OCI-LY7 (cell line): Measurements from ENCODE around the gene NKG7. TPM values are rescaled to one million over a fixed set of nuclear protein-coding genes. Genes with fewer than 3 reads are reported as not detected.

Experiments
- BruUV-seq: library from RNA; stranded (reverse); fragments of 400-500 nt; replicated peaks from 2 replicates; lab custom pipeline; 2021; lab: Mats Ljungman, UMichigan
- CTCF ChIA-PET: fragments of 300-600 bp; sonication (Branson Sonifier 250); formaldehyde crosslinking; loops from one replicate; lab custom pipeline; 2022; ENCODE audit warnings: antibody characterized with exemption; ENCODE audit not compliant: unreplicated experiment; lab: Charles Lee
- POLR2A ChIA-PET: fragments of 300-600 bp; sonication (Branson Sonifier 250); formaldehyde crosslinking; loops from one replicate; lab custom pipeline; 2022; ENCODE audit warnings: antibody characterized with exemption; lab: Charles Lee
- DNase-seq: peaks from one replicate; pipeline ENCODE4 v3.0.0-alpha.2; 2015; ENCODE audit warnings: low spot score
- H2AFZ ChIP-seq: fragments of 200-600 bp; sonication (generic), shearing (Covaris generic); 2 replicates; pipeline ENCODE4 v1.6.1; 2014; ENCODE audit warnings: mild to moderate bottlenecking, antibody characterized with exemption, low read length, moderate library complexity
- H3K27ac ChIP-seq: fragments of 200-600 bp; sonication (generic); 2 replicates; pipeline ENCODE4 v1.5.1; 2014; ENCODE audit warnings: mixed run types, low read depth, mild to moderate bottlenecking, moderate library complexity, low read length, inconsistent platforms; ENCODE audit not compliant: poor library complexity, severe bottlenecking
- H3K36me3 ChIP-seq: fragments of 200-600 bp; sonication (generic); 2 replicates; pipeline ENCODE4 v1.6.1; 2014; ENCODE audit warnings: mild to moderate bottlenecking, antibody characterized with exemption, low read length, moderate library complexity, mixed read lengths; ENCODE audit not compliant: insufficient read depth
- H3K4me1 ChIP-seq: fragments of 200-600 bp; sonication (generic); 2 replicates; pipeline ENCODE4 v1.5.1; 2014; ENCODE audit warnings: mild to moderate bottlenecking, low read length; ENCODE audit not compliant: insufficient read depth, poor library complexity, severe bottlenecking
- H3K4me2 ChIP-seq: fragments of 200-600 bp; sonication (generic); 2 replicates; pipeline ENCODE4 v1.6.1; 2014; ENCODE audit warnings: mild to moderate bottlenecking, low read length
- H3K4me3 ChIP-seq: fragments of 200-600 bp; sonication (generic); 2 replicates; pipeline ENCODE4 v1.5.1; 2014; ENCODE audit warnings: mild to moderate bottlenecking, low read depth, low read length; ENCODE audit not compliant: poor library complexity, severe bottlenecking
- H3K79me2 ChIP-seq: fragments of 200-600 bp; sonication (generic); 2 replicates; pipeline ENCODE4 v1.6.1; 2016; ENCODE audit warnings: low read depth, mild to moderate bottlenecking, low read length, moderate library complexity, mixed read lengths; ENCODE audit not compliant: insufficient read depth
- H3K9me2 ChIP-seq: fragments of 200-600 bp; sonication (generic); 2 replicates; pipeline ENCODE4 v1.6.1; 2016; ENCODE audit warnings: mild to moderate bottlenecking, low read length, mixed read lengths; ENCODE audit not compliant: insufficient read depth
- H3K9me3 ChIP-seq: fragments of 200-600 bp; sonication (generic); 2 replicates; pipeline ENCODE4 v1.6.1; 2014; ENCODE audit warnings: mild to moderate bottlenecking, mixed run types, low read length, mixed read lengths
- H4K20me1 ChIP-seq: fragments of 200-600 bp; sonication (generic); 2 replicates; pipeline ENCODE4 v1.6.1; 2014; ENCODE audit warnings: mild to moderate bottlenecking, antibody characterized with exemption, low read length, moderate library complexity, mixed read lengths; ENCODE audit not compliant: insufficient read depth
- CTCF ChIP-seq: fragments of 200-600 bp; sonication (generic); conservative IDR thresholded peaks from 2 replicates; pipeline ENCODE4 v1.5.1; 2014; ENCODE audit warnings: mild to moderate bottlenecking, antibody characterized with exemption, low read length, moderate library complexity, mixed read lengths
- EZH2phosphoT487 ChIP-seq: fragments of 200-600 bp; sonication (generic); IDR thresholded peaks from 2 replicates; pipeline ENCODE4 v1.6.1; 2018; ENCODE audit warnings: low read depth, borderline replicate concordance, mild to moderate bottlenecking, mixed run types, antibody characterized with exemption, low read length, moderate library complexity, mixed read lengths
- intact Hi-C: fragments of 100-400 bp; cut with micrococcal nuclease; formaldehyde crosslinking; loops from one replicate; pipeline ENCODE4 v1.10.0; 2022; ENCODE audit not compliant: unreplicated experiment
- total RNA-seq, 2 experiments: library from RNA; depleted of rRNA in 1 of 2; stranded (reverse); fragments of >200 nt in 1 of 2; shearing (Covaris generic) in 1 of 2; gene quantifications; 2 replicates each; pipeline ENCODE4 v1.2.3, GENCODE V29; 2014 to 2022

NKG7 gene
- total RNA-seq, 2 experiments from 2014 or later, result not detected

GRCh38 chr19:51351266-51351990 lies 21.0 kb downstream of the NKG7 start:
- no peak overlapping the region for H2AFZ ChIP-seq
- ChIA-PET POLR2A (no interaction called here), CTCF (no interaction called here)
- H3K9me3 ChIP-seq, result no peaks in the 10 kb centered on the region
- no peak overlapping the region for H3K4me2 ChIP-seq
- TF ChIP-seq CTCF, result no peak
- TF ChIP-seq EZH2phosphoT487, result no peak
- H3K4me3 ChIP-seq, result no peak overlapping the region
- no peak overlapping the region for H3K27ac ChIP-seq
- no peaks in the 10 kb centered on the region for H3K36me3 ChIP-seq
- H4K20me1 ChIP-seq, result no peaks in the 10 kb centered on the region
- intact Hi-C loops, result no loop called here
- no peaks in the 10 kb centered on the region for H3K4me1 ChIP-seq
- H3K9me2 ChIP-seq, result no peaks in the 10 kb centered on the region
- no peak for DNase-seq
- no peaks in the 10 kb centered on the region for H3K79me2 ChIP-seq
- no TSS peak for BruUV-seq

GRCh38 chr19:51347209-51347928 lies 25.1 kb downstream of the NKG7 start:
- Histone ChIP-seq H3K4me1 (no peaks in the 10 kb centered on the region), H3K27ac (no peak overlapping the region), H3K9me3 (no peaks in the 10 kb centered on the region), H3K4me2 (no peak overlapping the region), H3K4me3 (no peak overlapping the region), H3K9me2 (no peaks in the 10 kb centered on the region), H3K79me2 (no peaks in the 10 kb centered on the region), H2AFZ (no peak overlapping the region), H3K36me3 (no peaks in the 10 kb centered on the region), H4K20me1 (no peaks in the 10 kb centered on the region)
- TF ChIP-seq EZH2phosphoT487 (no peak), CTCF (no peak)
- no TSS peak for BruUV-seq
- CTCF ChIA-PET, result no interaction called here
- intact Hi-C loops, result no loop called here
- DNase-seq, result no peak
- POLR2A ChIA-PET, result no interaction called here

GRCh38 chr19:51346742-51347141 lies 25.7 kb downstream of the NKG7 start:
- H3K9me3 ChIP-seq, result no peaks in the 10 kb centered on the region
- H3K4me1 ChIP-seq, result no peaks in the 10 kb centered on the region
- DNase-seq, result no peak
- no peaks in the 10 kb centered on the region for H3K79me2 ChIP-seq
- no peaks in the 10 kb centered on the region for H3K9me2 ChIP-seq
- no peak overlapping the region for H3K4me3 ChIP-seq
- intact Hi-C loops, result no loop called here
- ChIA-PET CTCF (no interaction called here), POLR2A (no interaction called here)
- TF ChIP-seq CTCF (peak; percentile 44; the same call in 1 of the 2 replicates), EZH2phosphoT487 (no peak)
- no peaks in the 10 kb centered on the region for H3K36me3 ChIP-seq
- no peak overlapping the region for H2AFZ ChIP-seq
- no TSS peak for BruUV-seq
- H3K4me2 ChIP-seq, result no peak overlapping the region
- no peak overlapping the region for H3K27ac ChIP-seq
- H4K20me1 ChIP-seq, result no peaks in the 10 kb centered on the region
